ENCODE data around the gene BOLA2B. TPM values are rescaled to one million over a fixed set of nuclear protein-coding genes. Genes with fewer than 3 reads are reported as not detected.

BOLA2B gene
- total RNA-seq, 4 donors from 2014 or later: 72.7 to 434 (median 197) TPM

- H3K36me3 ChIP-seq: no peaks in the 10 kb centered on the region
- TF ChIP-seq, protein P1, sequence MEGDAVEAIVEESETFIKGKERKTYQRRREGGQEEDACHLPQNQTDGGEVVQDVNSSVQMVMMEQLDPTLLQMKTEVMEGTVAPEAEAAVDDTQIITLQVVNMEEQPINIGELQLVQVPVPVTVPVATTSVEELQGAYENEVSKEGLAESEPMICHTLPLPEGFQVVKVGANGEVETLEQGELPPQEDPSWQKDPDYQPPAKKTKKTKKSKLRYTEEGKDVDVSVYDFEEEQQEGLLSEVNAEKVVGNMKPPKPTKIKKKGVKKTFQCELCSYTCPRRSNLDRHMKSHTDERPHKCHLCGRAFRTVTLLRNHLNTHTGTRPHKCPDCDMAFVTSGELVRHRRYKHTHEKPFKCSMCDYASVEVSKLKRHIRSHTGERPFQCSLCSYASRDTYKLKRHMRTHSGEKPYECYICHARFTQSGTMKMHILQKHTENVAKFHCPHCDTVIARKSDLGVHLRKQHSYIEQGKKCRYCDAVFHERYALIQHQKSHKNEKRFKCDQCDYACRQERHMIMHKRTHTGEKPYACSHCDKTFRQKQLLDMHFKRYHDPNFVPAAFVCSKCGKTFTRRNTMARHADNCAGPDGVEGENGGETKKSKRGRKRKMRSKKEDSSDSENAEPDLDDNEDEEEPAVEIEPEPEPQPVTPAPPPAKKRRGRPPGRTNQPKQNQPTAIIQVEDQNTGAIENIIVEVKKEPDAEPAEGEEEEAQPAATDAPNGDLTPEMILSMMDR (IDR thresholded peaks at IDR 0.05): no peak
- TF ChIP-seq EP300 (IDR thresholded peaks at IDR 0.05): no peak
- TF ChIP-seq POLR2AphosphoS5 (IDR thresholded peaks at IDR 0.05): no peak
- no peak for TF ChIP-seq POLR2A (IDR thresholded peaks at IDR 0.05)
- no peaks in the 10 kb centered on the region for H3K9me3 ChIP-seq
- 89% methylated on average over 11 of the region's 11 CpGs for WGBS
- H3K27ac ChIP-seq: no peak overlapping the region
- no peaks in the 10 kb centered on the region for H3K27me3 ChIP-seq
- no peak overlapping the region for H3K4me3 ChIP-seq
- no peaks in the 10 kb centered on the region for H3K4me1 ChIP-seq
- no peak for DNase-seq (ENCODE audit: low spot score in 2 of 2)
Measured at GRCh38 chr16:30166202-30166902, 27.1 kb downstream of the BOLA2B start.

DNA sequence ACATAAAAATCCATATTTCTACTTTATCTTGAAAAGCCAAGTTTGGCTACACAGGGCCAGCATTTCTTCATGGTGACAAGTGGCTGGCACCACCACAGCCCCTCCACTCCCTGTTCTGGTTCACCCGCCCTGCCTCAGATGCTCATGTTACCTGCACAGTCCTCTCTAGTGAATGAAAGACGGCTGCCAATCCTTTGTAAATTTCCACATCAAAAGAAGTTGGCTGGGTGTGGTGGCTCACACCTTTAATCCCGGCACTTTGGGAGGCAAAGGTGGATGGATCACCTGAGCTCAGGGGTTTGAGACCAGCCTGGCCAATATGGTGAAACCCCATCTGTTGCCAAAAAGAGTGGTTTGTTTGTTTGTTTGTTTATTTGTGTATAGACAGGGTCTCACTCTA lies 29.9 kb downstream of the BOLA2B start:
- Histone ChIP-seq H3K4me3 (no peak overlapping the region), H3K27ac (no peak overlapping the region), H3K36me3 (no peaks in the 10 kb centered on the region), H3K9me3 (no peaks in the 10 kb centered on the region), H3K27me3 (no peaks in the 10 kb centered on the region), H3K4me1 (no peaks in the 10 kb centered on the region)
- no peak for TF ChIP-seq POLR2A (IDR thresholded peaks at IDR 0.05)
- no peak for TF ChIP-seq POLR2AphosphoS5 (IDR thresholded peaks at IDR 0.05)
- TF ChIP-seq, protein P1 (IDR thresholded peaks at IDR 0.05): no peak
- no peak for TF ChIP-seq EP300 (IDR thresholded peaks at IDR 0.05)
- no peak for DNase-seq (ENCODE audit: low spot score in 2 of 2)
- 58% methylated on average over 3 of the region's 3 CpGs for WGBS

DNA sequence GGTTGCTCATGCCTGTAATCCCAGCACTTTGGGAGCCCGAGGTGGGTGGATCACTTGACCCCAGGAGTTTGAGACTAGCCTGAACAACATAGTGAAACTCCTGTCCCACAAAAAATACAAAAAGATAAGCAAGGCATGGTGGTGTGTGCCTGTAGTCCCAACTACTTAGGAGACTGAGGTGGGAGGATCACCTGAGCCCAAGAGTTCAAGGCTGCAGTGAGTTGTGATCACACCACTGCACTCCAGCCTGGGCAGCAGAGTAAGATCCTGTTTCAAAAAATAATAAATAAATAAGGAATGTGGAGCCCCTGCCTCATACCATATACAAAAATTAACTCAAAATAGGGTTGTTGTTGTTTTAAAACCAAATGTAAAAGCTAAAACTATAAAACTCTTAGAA lies 36.3 kb downstream of the BOLA2B start:
- whole genome bisulfite sequencing: 40% methylated on average over 1 of the region's 1 CpG
- H3K27ac ChIP-seq: no peak overlapping the region
- no peaks in the 10 kb centered on the region for H3K36me3 ChIP-seq
- H3K4me3 ChIP-seq: no peak overlapping the region
- H3K27me3 ChIP-seq: no peaks in the 10 kb centered on the region
- no peaks in the 10 kb centered on the region for H3K9me3 ChIP-seq
- no peak for DNase-seq (ENCODE audit: low spot score in 2 of 2)
- H3K4me1 ChIP-seq: no peaks in the 10 kb centered on the region
- no peak for TF ChIP-seq POLR2A (IDR thresholded peaks at IDR 0.05)
- TF ChIP-seq POLR2AphosphoS5 (IDR thresholded peaks at IDR 0.05): no peak
- TF ChIP-seq EP300 (IDR thresholded peaks at IDR 0.05): no peak
- TF ChIP-seq, protein P1 (IDR thresholded peaks at IDR 0.05): no peak

GRCh38 chr16:30155188-30155587 lies 38.3 kb downstream of the BOLA2B start:
- DNase-seq (ENCODE audit: low spot score in 2 of 2): no peak
- WGBS: 97% methylated on average over 5 of the region's 5 CpGs
- Histone ChIP-seq H3K9me3 (no peaks in the 10 kb centered on the region), H3K36me3 (no peaks in the 10 kb centered on the region), H3K27ac (no peak overlapping the region), H3K4me1 (no peaks in the 10 kb centered on the region), H3K27me3 (no peaks in the 10 kb centered on the region), H3K4me3 (no peak overlapping the region)
- TF ChIP-seq POLR2A (IDR thresholded peaks at IDR 0.05): no peak
- no peak for TF ChIP-seq POLR2AphosphoS5 (IDR thresholded peaks at IDR 0.05)
- TF ChIP-seq EP300 (IDR thresholded peaks at IDR 0.05): no peak
- TF ChIP-seq, protein P1 (IDR thresholded peaks at IDR 0.05): no peak

DNA sequence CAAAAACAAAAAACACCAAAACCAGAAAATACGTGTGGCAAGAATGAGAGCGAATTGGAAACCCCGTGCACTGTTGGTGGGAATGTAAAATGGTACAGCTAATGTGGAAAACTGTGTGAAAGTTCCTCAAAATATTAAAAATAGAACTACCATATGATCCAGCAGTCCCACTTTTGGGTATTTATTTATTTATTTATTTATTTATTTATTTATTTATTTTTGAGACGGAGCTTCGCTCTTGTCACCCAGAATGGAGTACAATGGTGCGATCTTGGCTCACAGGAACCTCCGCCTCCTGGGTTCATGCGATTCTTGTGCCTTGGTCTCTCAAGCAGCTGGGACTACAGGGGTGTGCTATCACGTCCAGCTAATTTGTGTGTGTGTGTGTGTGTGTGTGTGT lies 40.9 kb downstream of the BOLA2B start:
- 97% methylated on average over 9 of the region's 9 CpGs for WGBS
- Histone ChIP-seq H3K27me3 (no peaks in the 10 kb centered on the region), H3K4me1 (no peaks in the 10 kb centered on the region), H3K4me3 (no peak overlapping the region), H3K9me3 (peaks cover 8% of the 10 kb centered on the region), H3K27ac (no peak overlapping the region), H3K36me3 (no peaks in the 10 kb centered on the region)
- no peak for DNase-seq (ENCODE audit: low spot score in 2 of 2)
- TF ChIP-seq POLR2A (IDR thresholded peaks at IDR 0.05) (no peak), EP300 (IDR thresholded peaks at IDR 0.05) (no peak), POLR2AphosphoS5 (IDR thresholded peaks at IDR 0.05) (no peak)
- TF ChIP-seq, protein P1 (IDR thresholded peaks at IDR 0.05): no peak

All from suprapubic skin (tissue), 4 donors.